Right hindlimb (tissue), 1 donor: ENCODE data around the gene UBAC2.
A peak's percentile ranks its signal among the peaks of the same experiment; 100 is the strongest.

Experiments used
- DNase-seq: peaks from one replicate; pipeline ENCODE4 v3.0.0-alpha.2; 2018

The UBAC2 gene

DNA sequence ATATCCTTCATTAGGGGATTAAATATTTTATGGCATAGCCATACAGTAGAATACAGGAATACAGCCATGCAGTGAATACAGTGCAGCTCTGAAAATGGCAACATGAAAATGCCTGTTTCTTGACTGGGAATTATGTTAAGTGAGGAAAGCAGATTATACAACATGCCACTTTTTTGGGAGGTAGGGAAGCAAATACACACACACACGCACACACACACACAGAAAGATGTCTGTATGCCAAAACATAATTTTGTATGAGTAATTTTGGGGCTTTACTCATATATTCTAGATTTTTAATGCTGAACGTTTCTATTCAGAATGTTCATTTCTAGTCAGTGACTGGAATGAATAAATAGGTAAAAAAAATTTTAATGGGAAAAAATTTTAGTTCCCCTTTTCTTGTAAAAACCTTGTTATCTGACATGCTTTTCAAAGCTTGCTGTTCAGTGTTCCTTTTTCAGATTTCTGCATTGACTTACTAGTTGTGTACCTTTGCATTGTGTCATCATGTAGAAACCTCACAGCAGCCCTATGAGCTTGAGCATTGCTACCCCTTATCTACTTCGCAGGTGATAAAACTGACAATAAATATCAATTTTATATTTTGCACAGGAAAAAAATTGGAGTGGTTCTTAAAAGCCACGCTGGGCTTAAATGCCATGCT is 98.7 kb downstream of the UBAC2 start:
- no peak for DNase-seq

GRCh38 chr13:99299920-99300341 is 99.3 kb downstream of the UBAC2 start:
- no peak for DNase-seq

GRCh38 chr13:99301056-99301838 is 100.6 kb downstream of the UBAC2 start:
- no peak for DNase-seq

- DNase-seq, result no peak
Measured at GRCh38 chr13:99301913-99302636, 101.4 kb downstream of the UBAC2 start.

- no peak for DNase-seq
Measured at GRCh38 chr13:99302637-99303505, 102.2 kb downstream of the UBAC2 start.

GRCh38 chr13:99303863-99304521 is 103.3 kb downstream of the UBAC2 start:
- no peak for DNase-seq

DNA sequence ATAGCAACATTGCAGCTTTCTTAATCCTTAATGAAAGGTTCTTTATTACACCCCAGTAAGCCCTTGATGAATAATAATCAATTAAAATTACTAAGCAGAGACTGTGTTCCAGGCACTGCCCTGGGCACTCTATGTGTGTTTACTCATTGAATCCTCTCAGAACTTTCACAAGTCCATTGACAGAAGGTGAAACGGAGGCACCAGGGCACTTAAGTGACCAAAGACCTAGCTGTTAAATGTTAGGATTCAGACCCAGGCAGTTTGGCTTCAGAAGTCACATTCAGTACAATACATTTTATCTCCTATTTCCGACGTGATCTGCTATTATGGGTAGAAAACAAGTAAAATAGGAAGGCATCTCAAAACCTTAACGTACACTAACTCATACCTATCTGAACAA is 103.9 kb downstream of the UBAC2 start:
- DNase-seq, result no peak

GRCh38 chr13:99305158-99305557 is 104.5 kb downstream of the UBAC2 start:
- no peak for DNase-seq

- no peak for DNase-seq
Measured at GRCh38 chr13:99305566-99305965, 104.9 kb downstream of the UBAC2 start.

DNA sequence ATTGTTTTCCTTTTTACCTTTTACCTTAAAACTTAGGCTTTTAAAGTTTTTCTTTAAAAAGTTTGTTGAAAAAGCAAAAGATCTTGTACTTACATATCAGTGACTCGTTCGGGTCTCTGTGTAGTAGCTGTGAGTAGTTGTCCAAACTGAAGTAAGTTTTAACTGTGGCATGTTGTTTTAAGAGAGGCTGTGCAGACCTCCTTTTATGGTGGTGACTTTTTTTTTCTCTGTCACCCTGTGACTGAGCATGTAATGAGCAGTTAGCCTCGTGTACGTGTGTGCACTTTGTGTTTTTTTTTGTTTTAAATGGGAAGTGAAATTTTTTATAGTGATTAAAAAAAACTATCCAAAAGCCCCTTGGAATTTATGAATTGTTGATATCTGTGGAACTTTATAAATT is 106.6 kb downstream of the UBAC2 start, which contains the start of gene GPR183:
GPR183 (minus strand) TSS at position 153 of the 400 bp plus-strand sequence. CDS start 11,254 bp downstream, outside the sequence.
- no peak for DNase-seq

DNA sequence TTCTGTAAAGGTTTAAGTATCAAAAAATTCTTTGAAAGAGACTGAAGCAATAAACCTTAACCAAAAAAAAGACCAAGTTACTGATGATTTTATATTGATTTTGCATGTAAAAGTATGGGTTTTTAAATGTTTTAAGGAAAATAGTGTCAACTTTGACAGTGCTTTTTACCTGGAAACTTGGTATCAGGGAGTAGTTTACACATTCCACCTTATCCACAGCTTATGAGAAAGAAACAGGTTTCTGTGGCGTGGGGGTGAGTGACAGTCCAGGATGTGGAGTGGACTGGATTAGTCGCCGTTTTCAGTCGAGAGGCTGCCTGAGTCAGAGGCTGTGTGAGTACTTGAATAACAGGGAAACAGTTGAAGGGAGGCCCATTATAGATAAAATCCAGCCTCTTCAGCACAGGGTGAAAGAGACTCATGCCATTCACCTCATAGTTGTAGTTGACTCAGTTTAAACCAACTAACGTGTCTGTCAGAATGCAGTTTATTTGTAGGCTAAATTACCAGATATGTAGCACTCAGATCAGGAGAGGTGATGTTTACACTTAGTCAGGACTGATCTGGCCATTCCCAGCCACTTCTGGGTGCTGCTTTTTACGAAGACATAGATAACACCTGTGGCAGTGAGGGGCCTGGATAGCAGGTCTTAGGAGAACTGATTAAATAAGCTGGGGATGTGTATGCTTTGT is 107.1 kb downstream of the UBAC2 start:
- DNase-seq, result no peak

DNA sequence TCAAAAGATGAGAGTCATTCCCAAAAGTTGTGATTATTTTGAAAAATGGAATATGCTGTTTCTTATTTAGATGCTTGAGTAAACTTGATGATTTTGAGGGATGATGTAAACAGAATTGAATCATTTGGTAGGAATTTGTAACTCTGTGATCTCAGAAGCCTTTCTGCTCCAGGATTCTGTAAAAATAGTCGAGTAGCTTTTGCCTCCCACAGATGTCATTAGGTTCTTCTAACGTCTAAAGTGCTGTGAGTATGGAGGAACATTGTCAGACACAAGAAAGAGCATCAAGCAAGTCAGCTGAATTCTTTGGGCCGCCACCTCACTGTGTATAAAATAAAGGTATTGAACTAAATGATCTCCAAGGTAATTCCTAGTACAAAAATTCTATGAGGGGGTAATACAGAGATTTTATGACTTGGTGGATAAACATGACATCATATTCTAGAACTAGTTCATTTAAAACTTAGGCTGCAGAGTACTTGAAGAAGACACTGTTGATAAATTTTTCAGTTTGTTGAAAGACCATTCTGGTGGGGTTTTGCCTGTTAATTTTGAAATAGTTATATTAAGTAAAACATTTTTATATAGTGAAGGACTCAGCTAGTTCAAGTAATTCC is 107.9 kb downstream of the UBAC2 start:
- DNase-seq, result no peak

DNA sequence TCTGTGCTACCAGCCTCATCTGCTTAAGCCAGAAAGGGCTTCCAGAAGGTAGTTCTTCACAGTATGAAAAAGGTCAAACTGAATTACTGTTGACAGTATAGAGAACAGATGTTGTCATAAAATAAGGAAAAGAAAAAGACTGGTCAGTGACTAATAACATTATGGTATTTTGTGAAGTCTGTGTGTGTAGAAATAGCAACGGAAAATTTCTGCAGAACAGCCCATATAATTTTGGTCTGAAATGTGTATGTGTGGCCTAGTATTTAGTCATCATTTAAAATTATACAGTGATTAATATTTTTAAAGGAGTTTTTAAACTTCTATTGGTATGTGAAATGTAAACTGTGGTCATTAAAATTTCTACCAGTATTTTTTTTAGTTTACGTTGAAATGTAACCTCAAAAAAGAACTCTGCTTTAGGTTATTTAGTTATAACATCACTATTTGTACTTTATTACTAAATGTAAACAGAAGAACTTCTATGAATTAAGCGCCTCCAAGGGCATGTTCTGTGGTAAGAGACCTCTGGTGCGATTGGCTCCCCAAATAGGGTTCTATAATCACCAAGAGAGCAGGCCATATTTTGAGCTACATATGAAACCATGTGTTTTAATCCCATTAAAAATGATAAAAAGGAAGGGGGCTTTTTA is 109.9 kb downstream of the UBAC2 start:
- DNase-seq, result no peak

GRCh38 chr13:99311137-99311536 is 110.5 kb downstream of the UBAC2 start:
- DNase-seq, result no peak

DNA sequence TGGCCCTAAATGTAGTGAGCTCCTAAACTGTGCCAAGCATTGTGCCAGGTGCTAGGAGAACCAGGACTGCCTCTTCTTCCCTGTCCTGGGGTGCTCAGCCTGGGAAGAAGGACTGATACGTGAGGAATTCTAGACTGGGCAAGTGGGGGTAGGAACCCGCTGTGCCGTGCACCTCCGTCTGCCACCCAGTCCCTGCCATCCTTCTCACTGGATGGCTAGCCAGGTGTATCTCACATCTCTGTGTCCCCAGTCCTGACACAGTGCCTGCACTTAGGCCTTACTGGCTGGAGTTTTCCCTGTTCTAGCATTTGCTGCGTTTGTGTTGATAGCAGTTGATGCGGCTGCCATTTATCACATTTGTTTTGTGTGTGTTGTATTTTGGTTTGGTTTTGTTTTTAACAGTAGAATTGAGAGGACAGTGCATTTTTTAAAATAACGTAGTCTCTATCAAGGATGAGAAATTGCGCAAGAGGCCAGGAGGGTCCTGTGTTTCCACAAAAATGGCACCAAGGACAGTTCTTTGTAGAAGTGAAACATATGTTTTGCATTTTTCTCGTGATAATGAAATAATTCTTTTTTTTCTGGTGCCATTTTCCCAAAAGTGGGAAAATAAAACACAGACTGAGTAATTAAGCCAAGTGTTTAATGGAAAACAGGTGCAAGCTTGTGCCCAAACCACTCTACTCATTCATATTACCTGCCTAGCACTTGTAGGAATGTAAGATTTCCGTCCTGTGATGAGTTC is 111.3 kb downstream of the UBAC2 start:
- no peak for DNase-seq

GRCh38 chr13:99312493-99312883 is 111.8 kb downstream of the UBAC2 start:
- peak; percentile 38 for DNase-seq

DNA sequence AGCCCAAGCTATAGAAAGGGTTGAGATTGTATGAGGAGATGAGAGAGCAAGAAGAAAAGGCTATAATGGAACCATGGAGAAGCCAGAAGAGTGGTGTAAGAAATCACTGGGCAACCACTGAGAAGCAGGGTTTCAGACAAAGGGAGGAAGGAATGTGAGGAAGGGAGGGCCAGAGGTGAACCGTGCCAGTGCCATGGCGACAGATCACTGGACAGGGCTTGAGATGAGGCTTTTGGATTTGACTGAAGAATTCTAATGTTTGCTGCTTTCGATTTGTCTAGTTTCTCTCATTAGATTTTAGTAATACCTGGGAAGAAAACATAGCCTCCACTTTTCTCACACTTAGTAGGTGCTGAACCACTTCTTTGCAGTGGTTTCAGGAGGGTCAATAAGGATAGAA is 112.8 kb downstream of the UBAC2 start:
- no peak for DNase-seq

- no peak for DNase-seq
Measured at GRCh38 chr13:99313941-99314340, 113.3 kb downstream of the UBAC2 start.

DNA sequence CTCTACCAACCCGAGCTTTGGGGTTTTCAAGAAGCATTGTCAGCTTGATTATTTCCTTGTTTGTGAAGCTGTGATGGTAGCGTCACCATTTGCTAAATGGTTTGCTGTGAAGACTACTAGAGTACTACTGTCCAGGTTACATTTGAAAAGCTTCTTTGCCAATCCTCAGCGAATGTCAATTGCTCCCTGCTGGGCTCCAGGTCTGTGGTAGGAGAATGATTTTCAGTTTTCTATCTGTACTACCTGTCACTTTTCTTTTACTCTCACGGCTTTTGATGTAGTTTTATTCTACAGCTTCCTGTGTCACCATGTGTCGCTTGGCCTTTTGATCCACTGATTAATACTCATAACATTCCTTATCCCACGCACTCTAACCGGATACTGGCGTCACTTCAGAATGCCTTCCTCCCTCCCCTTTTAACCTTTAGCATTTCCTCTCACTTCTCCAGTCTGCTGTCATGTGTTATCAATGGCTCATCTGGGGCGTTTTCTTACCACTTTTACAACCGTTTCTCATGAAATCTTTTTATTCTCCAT is 114.1 kb downstream of the UBAC2 start:
- DNase-seq, result no peak
